CD14-positive monocyte (primary cell): ENCODE measurements around the gene RCOR1. TPM values are rescaled to one million over a fixed set of nuclear protein-coding genes. Genes with fewer than 3 reads are reported as not detected.

Source experiments
- DNase-seq, 3 donors: peaks; one replicate each; pipeline ENCODE4 v3.0.0-alpha.2; 2011 to 2022
- H2AFZ ChIP-seq: 2 replicates; pipeline ENCODE4 v1.6.0; 2012; ENCODE audit warnings: mild to moderate bottlenecking, low read depth, low read length, inconsistent platforms; ENCODE audit not compliant: insufficient read depth, poor library complexity, severe bottlenecking
- H3K27ac ChIP-seq, 2 donors: 1 replicate in 1 of 2; 2 replicates in 1 of 2; pipeline ENCODE4 v1.5.1; 2012 to 2013; ENCODE audit warnings: low read length in 2 of 2, control low read depth in 1 of 2, inconsistent platforms in 1 of 2, low read depth in 1 of 2, mild to moderate bottlenecking in 1 of 2
- H3K27me3 ChIP-seq, 2 donors: one replicate each; pipeline versions ENCODE4 v1.6.0 to v1.6.1; 2011 to 2013; ENCODE audit warnings: low read length in 2 of 2; ENCODE audit not compliant: control insufficient read depth in 2 of 2, insufficient read depth in 2 of 2
- H3K36me3 ChIP-seq, 2 donors: replicated peaks in 1 of 2; 1 replicate in 1 of 2; 2 replicates in 1 of 2; pipeline versions ENCODE4 v1.5.1 to v1.6.1; 2012 to 2013; ENCODE audit warnings: low read length in 2 of 2, control low read depth in 1 of 2, inconsistent platforms in 1 of 2, mild to moderate bottlenecking in 1 of 2; ENCODE audit not compliant: insufficient read depth in 2 of 2, control insufficient read depth in 1 of 2
- H3K4me1 ChIP-seq, 2 donors: 1 replicate in 1 of 2; 2 replicates in 1 of 2; pipeline versions ENCODE4 v1.5.1 to v1.6.1; 2012 to 2013; ENCODE audit warnings: low read length in 2 of 2, control low read depth in 1 of 2, inconsistent platforms in 1 of 2, mild to moderate bottlenecking in 1 of 2, moderate library complexity in 1 of 2; ENCODE audit not compliant: insufficient read depth in 2 of 2, control insufficient read depth in 1 of 2
- H3K4me2 ChIP-seq: replicated peaks from 2 replicates; pipeline ENCODE3; 2012; ENCODE audit warnings: low read length, moderate library complexity, mild to moderate bottlenecking; ENCODE audit not compliant: poor library complexity, severe bottlenecking; ENCODE audit errors: extremely low read depth
- H3K4me3 ChIP-seq, 3 experiments: fragments of 200-600 bp in 1 of 3; sonication (generic) in 1 of 3; replicated peaks in 1 of 3; 1 replicate in 2 of 3; 2 replicates in 1 of 3; pipeline ENCODE4 v1.5.1; 2011 to 2013; ENCODE audit warnings: low read length in 3 of 3, mild to moderate bottlenecking in 3 of 3, control low read depth in 2 of 3, low read depth in 2 of 3, inconsistent platforms in 1 of 3, moderate library complexity in 1 of 3
- H3K79me2 ChIP-seq: 2 replicates; pipeline ENCODE4 v1.6.0; 2012; ENCODE audit warnings: mild to moderate bottlenecking, control low read depth, inconsistent platforms, low read length, moderate library complexity; ENCODE audit not compliant: insufficient read depth
- H3K9ac ChIP-seq: 2 replicates; pipeline ENCODE4 v1.6.0; 2017; ENCODE audit warnings: low read length, mild to moderate bottlenecking; ENCODE audit not compliant: insufficient read depth, poor library complexity, severe bottlenecking
- H3K9me3 ChIP-seq, 2 donors: replicated peaks in 1 of 2; 1 replicate in 1 of 2; 2 replicates in 1 of 2; pipeline versions ENCODE4 v1.5.1 to v1.6.1; 2012 to 2013; ENCODE audit warnings: low read length in 2 of 2, control low read depth in 1 of 2; ENCODE audit not compliant: control insufficient read depth in 1 of 2, insufficient read depth in 1 of 2
- H4K20me1 ChIP-seq: 2 replicates; pipeline ENCODE4 v1.6.0; 2012; ENCODE audit warnings: mild to moderate bottlenecking, low read length, control low read depth, moderate library complexity; ENCODE audit not compliant: insufficient read depth
- H3K27ac Mint-ChIP-seq, 7 donors: one replicate each; pipeline ENCODE4 v1.8.0; 2020; ENCODE audit warnings: mild to moderate bottlenecking in 7 of 7, mixed read lengths in 7 of 7, moderate library complexity in 6 of 7, inconsistent platforms in 2 of 7
- H3K27me3 Mint-ChIP-seq, 3 donors: one replicate each; pipeline ENCODE4 v1.8.0; 2021 to 2022; ENCODE audit warnings: low read depth in 3 of 3, mild to moderate bottlenecking in 3 of 3, mixed read lengths in 3 of 3, moderate library complexity in 3 of 3, inconsistent platforms in 1 of 3
- H3K36me3 Mint-ChIP-seq, 2 donors: one replicate each; pipeline ENCODE4 v1.8.0; 2020; ENCODE audit warnings: mixed read lengths in 2 of 2, inconsistent platforms in 1 of 2, mild to moderate bottlenecking in 1 of 2
- H3K4me1 Mint-ChIP-seq: one replicate; pipeline ENCODE4 v1.8.0; 2020; ENCODE audit warnings: mild to moderate bottlenecking, mixed read lengths
- H3K4me3 Mint-ChIP-seq, 2 donors: one replicate each; pipeline ENCODE4 v1.8.0; 2020; ENCODE audit warnings: mild to moderate bottlenecking in 2 of 2, mixed read lengths in 2 of 2, moderate library complexity in 1 of 2
- H3K9me3 Mint-ChIP-seq, 7 donors: one replicate each; pipeline ENCODE4 v1.8.0; 2020 to 2022; ENCODE audit warnings: mixed read lengths in 7 of 7, mild to moderate bottlenecking in 6 of 7, moderate library complexity in 6 of 7, inconsistent platforms in 2 of 7
- CTCF ChIP-seq: fragments of 200-600 bp; IDR thresholded peaks from one replicate; pipeline ENCODE4 v1.8.0; 2022; ENCODE audit warnings: antibody characterized with exemption, mild to moderate bottlenecking
- WGBS: methylation state at CpG from one replicate; pipeline ENCODE4 v1.1.5; 2013; ENCODE audit warnings: missing lambda C conversion rate; ENCODE audit not compliant: insufficient coverage; 5-methylcytosine and 5-hydroxymethylcytosine counted together
- intact Hi-C, 2 donors: fragments of 100-400 bp; cut with micrococcal nuclease; formaldehyde crosslinking; loops; one replicate each; pipeline versions ENCODE4 v1.15.0 to v1.15.1; 2023
- polyA plus RNA-seq, 3 donors: library from polyadenylated mRNA; depleted of rRNA in 1 of 3; unstranded in 2 of 3; stranded (reverse) in 1 of 3; fragments of 300-500 nt in 2 of 3; fragments of >200 nt in 1 of 3; fragmentation: Illumina TruSeq in 2 of 3; gene quantifications; 1 replicate in 2 of 3; 2 replicates in 1 of 3; pipeline ENCODE4 v1.2.3, GENCODE V29; 2012 to 2021
- small RNA-seq: library from RNA; depleted of rRNA; stranded (forward); fragments of <200 nt; gene quantifications from one replicate; pipeline ENCODE3, GENCODE V24; 2012; ENCODE audit warnings: low read depth; ENCODE audit not compliant: insufficient read length

Gene RCOR1
- polyA plus RNA-seq, 3 donors, result 2.1 to 36.6 (median 2.3) TPM

GRCh38 chr14:102779574-102780315, 187.3 kb downstream of the RCOR1 start:
- TF ChIP-seq CTCF, result no peak
- Histone ChIP-seq H4K20me1 (peaks cover 66% of the 10 kb centered on the region), H3K79me2 (peaks cover 70% of the 10 kb centered on the region), H3K4me3 (peak overlapping the region; percentile 1 to 98 (median 97)), H2AFZ (no peak overlapping the region), H3K27me3 (no peaks in the 10 kb centered on the region), H3K4me2 (peak overlapping the region; percentile 80), H3K9me3 (no peaks in the 10 kb centered on the region), H3K4me1 (peaks cover 49 to 56% of the 10 kb centered on the region in 2 donors), H3K27ac (peak overlapping the region; percentile 72 to 94), H3K9ac (peak overlapping the region; percentile 99), H3K36me3 (no peaks in the 10 kb centered on the region)
- H3K4me1 Mint-ChIP-seq, result peaks cover 60% of the 10 kb centered on the region
- H3K9me3 Mint-ChIP-seq, result peaks cover 0 to 2% (median 0%) of the 10 kb centered on the region in 7 donors
- peak overlapping the region; percentile 81 to 94 for H3K4me3 Mint-ChIP-seq
- H3K27me3 Mint-ChIP-seq, result peaks cover 0 to 7% (median 0%) of the 10 kb centered on the region in 3 donors
- peak overlapping the region; percentile 76 to 97 (median 93) for H3K27ac Mint-ChIP-seq
- peak; percentile 39 to 81 (median 78) for DNase-seq
- WGBS, result 40% methylated on average over 7 of the region's 13 CpGs
- H3K36me3 Mint-ChIP-seq, result peaks cover 13 to 15% of the 10 kb centered on the region in 2 donors
- intact Hi-C loops, result no loop called here

Small RNA genes lying within 50 kb of the gene (small RNA-seq; reads per million reads assigned to genes)
- gene RF00019, result not detected
- gene RN7SL546P, result not detected

Other genes with a start within 250 kb of the RCOR1 start
- 10 to 100 TPM; 28.9 to 58.5 (median 57.1) TPM for gene CINP, start 229.8 kb upstream of the RCOR1 start, polyA plus RNA-seq
- 10 to 100 TPM in 1 of 3 donors, 1 to 10 TPM in 2; 2.8 to 10.4 (median 6.4) TPM for gene TECPR2, start 229.7 kb upstream of the RCOR1 start, polyA plus RNA-seq
- gene ANKRD9, start 82.9 kb upstream of the RCOR1 start, polyA plus RNA-seq, result 10 to 100 TPM in 1 of 3 donors, under 1 TPM in 2; 0.43 to 10.8 (median 0.83) TPM
- gene TRAF3, start 184.8 kb downstream of the RCOR1 start, polyA plus RNA-seq, result 10 to 100 TPM; 12.0 to 37.6 (median 17.3) TPM